ENCODE results near the gene MAEL. TPM values are rescaled to one million over a fixed set of nuclear protein-coding genes. Genes with fewer than 3 reads are reported as not detected.

Gene MAEL
- total RNA-seq, 1 experiment from 2014 or later = not detected

DNA sequence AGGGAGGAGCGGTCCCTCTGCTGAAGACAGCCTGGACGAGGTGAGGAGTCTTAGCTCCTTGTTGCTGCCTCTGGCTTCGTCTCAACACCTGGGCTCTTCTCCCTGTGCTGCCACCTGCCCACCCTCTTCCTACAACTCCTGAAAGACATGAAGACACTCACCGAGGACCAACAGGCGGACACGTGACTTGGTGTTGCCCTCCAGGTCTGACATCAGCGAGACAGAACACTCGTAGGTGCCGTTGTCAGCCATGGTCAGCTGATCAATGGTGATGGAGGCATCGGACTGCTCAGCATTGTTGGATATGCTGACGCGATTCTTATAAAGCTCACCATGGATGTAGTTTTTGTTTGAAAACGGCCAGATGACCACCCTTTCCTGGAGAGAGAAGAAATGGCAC, 79.7 kb downstream of the MAEL start:
- POLR2A ChIA-PET = no interaction called here

More for the DNA sequence above, 79.7 kb downstream of the MAEL start:
- BruUV-seq (replicated peaks) = no TSS peak
- H3K4me1 ChIP-seq (ENCODE audit: control insufficient read depth in 1 of 2, insufficient read depth in 2 of 2, low read length in 2 of 2) = peaks cover 0 to 8% of the 10 kb centered on the region in 2 experiments; a peak in 2 of 4 replicates
- H3K9me2 ChIP-seq (ENCODE audit: insufficient read depth) = no peaks in the 10 kb centered on the region
- intact Hi-C loops (cut with micrococcal nuclease) = loop anchor here (5.0 kb wide), 2 partner anchors 199 to 619 kb away; no protein-coding TSS in a partner anchor
- H4K20me1 ChIP-seq (ENCODE audit: insufficient read depth) = no peaks in the 10 kb centered on the region
- H3K79me2 ChIP-seq (ENCODE audit: insufficient read depth, low read length) = no peaks in the 10 kb centered on the region
- H3K27me3 ChIP-seq (ENCODE audit: insufficient read depth, low read length) = no peaks in the 10 kb centered on the region
- H2AFZ ChIP-seq (ENCODE audit: low read depth, low read length, poor library complexity, severe bottlenecking) = no peak overlapping the region
- no peaks in the 10 kb centered on the region for H3K9me3 ChIP-seq (ENCODE audit: control insufficient read depth in 1 of 2, insufficient read depth in 1 of 2, low read depth in 1 of 2, low read length in 2 of 2)
- no peak overlapping the region for H3K4me2 ChIP-seq (ENCODE audit: low read length)
- ATAC-seq (no peak), DNase-seq (ENCODE audit: low read depth, low spot score) (no peak)
- no peak for TF ChIP-seq POLR2AphosphoS5 (IDR thresholded peaks at IDR 0.05; ENCODE audit: low read depth, low read length)
- TF ChIP-seq, protein P1, sequence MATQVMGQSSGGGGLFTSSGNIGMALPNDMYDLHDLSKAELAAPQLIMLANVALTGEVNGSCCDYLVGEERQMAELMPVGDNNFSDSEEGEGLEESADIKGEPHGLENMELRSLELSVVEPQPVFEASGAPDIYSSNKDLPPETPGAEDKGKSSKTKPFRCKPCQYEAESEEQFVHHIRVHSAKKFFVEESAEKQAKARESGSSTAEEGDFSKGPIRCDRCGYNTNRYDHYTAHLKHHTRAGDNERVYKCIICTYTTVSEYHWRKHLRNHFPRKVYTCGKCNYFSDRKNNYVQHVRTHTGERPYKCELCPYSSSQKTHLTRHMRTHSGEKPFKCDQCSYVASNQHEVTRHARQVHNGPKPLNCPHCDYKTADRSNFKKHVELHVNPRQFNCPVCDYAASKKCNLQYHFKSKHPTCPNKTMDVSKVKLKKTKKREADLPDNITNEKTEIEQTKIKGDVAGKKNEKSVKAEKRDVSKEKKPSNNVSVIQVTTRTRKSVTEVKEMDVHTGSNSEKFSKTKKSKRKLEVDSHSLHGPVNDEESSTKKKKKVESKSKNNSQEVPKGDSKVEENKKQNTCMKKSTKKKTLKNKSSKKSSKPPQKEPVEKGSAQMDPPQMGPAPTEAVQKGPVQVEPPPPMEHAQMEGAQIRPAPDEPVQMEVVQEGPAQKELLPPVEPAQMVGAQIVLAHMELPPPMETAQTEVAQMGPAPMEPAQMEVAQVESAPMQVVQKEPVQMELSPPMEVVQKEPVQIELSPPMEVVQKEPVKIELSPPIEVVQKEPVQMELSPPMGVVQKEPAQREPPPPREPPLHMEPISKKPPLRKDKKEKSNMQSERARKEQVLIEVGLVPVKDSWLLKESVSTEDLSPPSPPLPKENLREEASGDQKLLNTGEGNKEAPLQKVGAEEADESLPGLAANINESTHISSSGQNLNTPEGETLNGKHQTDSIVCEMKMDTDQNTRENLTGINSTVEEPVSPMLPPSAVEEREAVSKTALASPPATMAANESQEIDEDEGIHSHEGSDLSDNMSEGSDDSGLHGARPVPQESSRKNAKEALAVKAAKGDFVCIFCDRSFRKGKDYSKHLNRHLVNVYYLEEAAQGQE (IDR thresholded peaks at IDR 0.05; ENCODE audit: low read depth) = no peak
- no peak for TF ChIP-seq ELF1 (IDR thresholded peaks at IDR 0.05; ENCODE audit: borderline replicate concordance, low read depth)
- no peak for TF ChIP-seq POLR2A (IDR thresholded peaks at IDR 0.05; ENCODE audit: borderline replicate concordance, extremely low read depth, insufficient read depth, insufficient read length)
- no peak for TF ChIP-seq EGR1 (IDR thresholded peaks at IDR 0.05; ENCODE audit: low read depth)
- no peak for TF ChIP-seq RAD21 (IDR thresholded peaks at IDR 0.05; ENCODE audit: low read depth)
- no peak for TF ChIP-seq SRF (IDR thresholded peaks at IDR 0.05; ENCODE audit: low read depth)
- no peak for TF ChIP-seq CEBPB (IDR thresholded peaks at IDR 0.05; ENCODE audit: low read depth)
- TF ChIP-seq, protein P2, sequence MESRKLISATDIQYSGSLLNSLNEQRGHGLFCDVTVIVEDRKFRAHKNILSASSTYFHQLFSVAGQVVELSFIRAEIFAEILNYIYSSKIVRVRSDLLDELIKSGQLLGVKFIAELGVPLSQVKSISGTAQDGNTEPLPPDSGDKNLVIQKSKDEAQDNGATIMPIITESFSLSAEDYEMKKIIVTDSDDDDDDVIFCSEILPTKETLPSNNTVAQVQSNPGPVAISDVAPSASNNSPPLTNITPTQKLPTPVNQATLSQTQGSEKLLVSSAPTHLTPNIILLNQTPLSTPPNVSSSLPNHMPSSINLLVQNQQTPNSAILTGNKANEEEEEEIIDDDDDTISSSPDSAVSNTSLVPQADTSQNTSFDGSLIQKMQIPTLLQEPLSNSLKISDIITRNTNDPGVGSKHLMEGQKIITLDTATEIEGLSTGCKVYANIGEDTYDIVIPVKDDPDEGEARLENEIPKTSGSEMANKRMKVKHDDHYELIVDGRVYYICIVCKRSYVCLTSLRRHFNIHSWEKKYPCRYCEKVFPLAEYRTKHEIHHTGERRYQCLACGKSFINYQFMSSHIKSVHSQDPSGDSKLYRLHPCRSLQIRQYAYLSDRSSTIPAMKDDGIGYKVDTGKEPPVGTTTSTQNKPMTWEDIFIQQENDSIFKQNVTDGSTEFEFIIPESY (IDR thresholded peaks at IDR 0.05; ENCODE audit: extremely low read depth, insufficient replicate concordance, low read length) = no peak
- TF ChIP-seq TCF7L2 (IDR thresholded peaks at IDR 0.05; ENCODE audit: borderline replicate concordance, extremely low read depth, insufficient read depth, insufficient read length) = no peak
- TF ChIP-seq CBX3 (IDR thresholded peaks at IDR 0.05; ENCODE audit: low read depth) = no peak
- no peak for TF ChIP-seq YY1 (IDR thresholded peaks at IDR 0.05; ENCODE audit: extremely low read depth, insufficient replicate concordance, low read depth, low read length)
- TF ChIP-seq SP1 (IDR thresholded peaks at IDR 0.05; ENCODE audit: low read depth) = no peak
- TF ChIP-seq ZNF274 (IDR thresholded peaks at IDR 0.05; ENCODE audit: low read depth, low read length) = no peak
- no peak for TF ChIP-seq FOSL1 (IDR thresholded peaks at IDR 0.05; ENCODE audit: low read depth)
- no peak for TF ChIP-seq EZH2 (IDR thresholded peaks at IDR 0.05)
- no peak overlapping the region for H3K27ac ChIP-seq (ENCODE audit: low read depth, low read length)
- CTCF ChIA-PET = interaction anchor here (0.9 kb wide), 1 partner anchor 10 kb away, joined by 3 read pairs; no protein-coding TSS in a partner anchor
- RAD21 ChIA-PET (ENCODE audit: low non-redundant PET in 1 of 2, low total read pairs in 2 of 2, uncharacterized antibody in 2 of 2, unreplicated experiment in 2 of 2) = no interaction called here
- H3K4me3 ChIP-seq (replicated peaks in 1 of 2; ENCODE audit: low read depth in 1 of 2, low read length in 2 of 2) = no peak overlapping the region
- H3K36me3 ChIP-seq (ENCODE audit: control insufficient read depth in 1 of 2, insufficient read depth in 2 of 2, low read length in 2 of 2) = no peaks in the 10 kb centered on the region
- H3K9ac ChIP-seq (ENCODE audit: low read length) = no peak overlapping the region
